NCI-H226 (cell line): ENCODE data around the gene TYK2.

Source experiments
- DNase-seq: peaks from one replicate; pipeline ENCODE4 v3.0.0-alpha.2; 2015

TYK2 gene

DNA sequence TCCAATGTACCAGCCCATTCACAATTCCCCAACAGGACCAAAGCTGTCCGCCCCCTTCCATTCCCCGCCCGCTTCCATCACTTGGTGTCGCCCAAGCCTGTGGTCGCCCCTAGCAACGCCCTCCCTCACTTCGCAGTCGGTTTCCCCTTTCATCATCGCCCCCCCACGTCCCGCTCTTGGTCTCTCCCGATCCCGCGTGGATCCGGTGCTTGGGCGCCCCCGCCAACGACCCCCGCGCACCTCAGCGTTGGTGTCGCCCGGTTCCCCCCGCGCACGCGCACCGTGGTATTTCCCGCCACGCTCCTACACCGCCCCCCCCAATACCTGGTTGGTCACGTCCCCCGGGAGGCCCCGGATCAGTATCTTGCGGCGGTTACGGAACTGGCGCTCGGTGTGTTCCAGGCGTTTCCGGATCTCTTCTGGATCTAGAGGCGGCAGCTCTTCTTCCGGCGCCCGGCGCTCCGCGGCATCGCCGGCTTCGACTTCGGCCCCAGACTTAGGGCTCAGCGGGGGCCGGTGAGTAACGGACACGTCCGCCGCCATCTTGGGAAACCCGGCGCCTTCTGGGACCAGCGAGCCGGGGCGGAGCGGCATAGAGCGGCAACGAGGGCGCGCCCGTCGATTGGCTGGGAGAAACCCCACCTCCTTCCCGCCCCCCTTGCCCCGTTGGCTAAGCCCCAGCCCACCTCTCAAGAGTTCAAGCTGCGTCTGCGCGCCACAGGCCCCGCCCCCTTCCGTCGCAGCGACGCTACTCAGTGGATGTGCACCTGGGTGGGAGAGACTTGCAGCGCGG, 47.2 kb downstream of the TYK2 start, which contains the start of gene RAVER1:
Gene RAVER1, minus strand, starts transcription at position 565 of the 793 bp plus-strand sequence. Its CDS starts 22 bp downstream, at position 543.
- peak; percentile 92 for DNase-seq

DNA sequence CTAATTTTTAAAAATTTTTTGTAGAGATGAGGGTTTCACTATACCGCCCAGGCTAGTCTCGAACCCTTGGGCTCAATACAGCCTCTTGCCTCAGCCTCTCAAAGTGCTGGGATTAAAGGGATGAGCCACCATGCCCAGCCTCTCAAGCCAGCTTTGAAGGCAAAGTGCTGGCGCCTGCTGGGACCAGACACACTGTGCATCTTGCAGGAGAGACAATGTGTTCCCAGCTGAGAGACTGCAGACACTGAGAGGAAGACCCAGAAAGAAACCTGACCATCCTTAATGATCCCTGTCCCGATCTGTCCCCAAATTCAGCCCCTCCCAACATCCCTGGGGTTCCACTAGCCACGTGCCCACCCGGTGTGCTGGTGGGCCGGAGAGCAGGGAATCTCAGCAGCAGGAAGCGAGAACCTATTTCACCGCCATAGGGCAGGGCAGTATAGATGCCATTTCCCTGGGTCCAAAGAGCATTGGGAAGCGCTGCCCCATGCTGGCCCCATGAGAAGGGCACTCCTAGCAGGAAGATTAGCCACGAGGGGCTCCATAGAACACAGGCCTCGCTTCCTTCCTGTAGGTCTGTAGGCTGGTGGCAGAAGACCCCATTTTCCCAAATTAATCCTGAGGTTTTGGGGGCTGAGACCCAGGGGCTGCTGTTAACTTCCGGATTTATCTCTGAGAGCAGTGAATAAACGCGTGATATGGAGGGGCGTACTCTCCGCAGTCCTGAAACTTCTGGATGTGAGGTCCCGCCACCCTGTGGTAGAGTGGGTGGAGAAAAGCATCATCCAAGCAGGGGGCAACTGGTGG, 48.0 kb downstream of the TYK2 start:
- no peak for DNase-seq

DNA sequence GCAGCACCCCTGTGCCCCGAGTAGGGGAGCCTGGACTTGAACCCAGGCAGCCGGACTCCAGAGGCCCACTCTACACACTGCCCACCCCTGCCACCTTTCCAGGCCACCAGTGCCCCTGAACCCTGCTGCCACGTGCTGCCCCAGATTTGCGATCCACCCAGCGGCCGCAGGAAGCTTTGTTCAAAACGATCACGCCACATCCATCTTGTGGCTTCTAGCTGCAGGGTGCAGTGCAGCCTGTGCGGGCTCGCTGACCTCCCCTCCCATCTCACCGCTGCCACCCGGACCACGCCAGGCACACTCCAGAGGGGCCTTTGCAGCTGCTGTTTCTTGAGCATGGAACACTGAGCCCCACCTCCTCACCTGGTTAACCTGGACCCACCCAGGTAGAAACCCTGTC, 50.8 kb downstream of the TYK2 start:
- no peak for DNase-seq

DNA sequence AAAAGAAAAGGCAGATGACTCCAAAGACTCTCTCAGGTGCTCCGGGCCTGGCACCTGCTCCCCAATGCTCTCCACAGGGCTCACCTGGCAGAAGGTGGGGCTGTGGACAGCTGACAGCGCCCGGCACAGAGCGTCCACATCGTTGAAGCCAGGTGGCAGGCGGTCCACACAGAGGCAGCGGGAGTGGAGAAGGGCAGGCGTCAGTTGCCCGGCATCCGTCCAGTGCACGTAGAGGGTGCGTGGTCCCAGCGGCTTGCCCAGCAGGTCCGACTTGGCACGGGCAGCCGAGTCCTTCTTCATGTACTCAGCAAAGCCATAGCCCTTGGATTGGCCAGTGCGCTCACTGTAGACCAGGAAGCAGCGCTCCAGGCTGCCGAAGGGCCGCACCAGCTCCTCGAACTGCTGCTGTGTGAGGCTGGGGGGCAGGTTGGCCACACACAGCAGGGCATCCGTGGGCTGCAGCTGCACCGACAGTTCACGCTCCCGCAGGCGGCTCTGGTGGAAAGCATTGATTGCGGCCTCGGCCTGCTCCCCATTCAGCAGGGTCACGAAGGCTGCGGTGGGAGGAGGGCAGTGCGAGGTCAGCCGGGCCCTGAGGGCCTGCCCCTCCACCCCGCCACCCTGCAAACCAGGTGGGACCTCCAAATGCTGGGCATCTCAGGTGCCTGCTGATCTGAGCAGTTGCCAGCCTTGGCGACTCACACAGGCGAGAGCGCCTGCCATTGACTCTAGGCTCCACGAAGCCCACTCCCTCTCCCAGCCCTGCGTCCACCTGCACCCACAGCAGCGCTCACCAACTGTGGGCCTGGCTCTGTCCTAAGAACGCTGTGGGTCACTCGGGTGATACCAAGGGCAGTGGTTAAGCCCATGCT, 51.6 kb downstream of the TYK2 start:
- no peak for DNase-seq

DNA sequence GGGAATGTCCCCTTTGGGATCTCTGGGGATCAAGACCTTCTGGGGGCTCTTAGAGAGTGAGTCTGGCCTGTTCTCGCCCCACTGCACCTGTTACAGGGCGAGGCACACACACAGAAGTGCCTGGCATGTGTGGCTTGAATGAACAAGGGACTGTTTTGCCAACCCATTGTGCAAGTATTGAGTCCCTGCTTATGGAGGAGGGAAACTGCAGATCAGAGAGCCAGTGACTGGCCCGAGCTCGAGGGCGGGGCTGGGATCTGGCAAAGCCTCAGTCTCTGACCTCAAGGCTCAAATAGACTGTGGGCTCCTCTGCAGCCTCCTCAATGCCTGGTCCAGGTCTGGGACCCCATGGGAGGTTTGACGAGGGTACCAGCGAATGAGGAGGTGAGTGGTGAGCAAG, 52.6 kb downstream of the TYK2 start:
- no peak for DNase-seq

DNA sequence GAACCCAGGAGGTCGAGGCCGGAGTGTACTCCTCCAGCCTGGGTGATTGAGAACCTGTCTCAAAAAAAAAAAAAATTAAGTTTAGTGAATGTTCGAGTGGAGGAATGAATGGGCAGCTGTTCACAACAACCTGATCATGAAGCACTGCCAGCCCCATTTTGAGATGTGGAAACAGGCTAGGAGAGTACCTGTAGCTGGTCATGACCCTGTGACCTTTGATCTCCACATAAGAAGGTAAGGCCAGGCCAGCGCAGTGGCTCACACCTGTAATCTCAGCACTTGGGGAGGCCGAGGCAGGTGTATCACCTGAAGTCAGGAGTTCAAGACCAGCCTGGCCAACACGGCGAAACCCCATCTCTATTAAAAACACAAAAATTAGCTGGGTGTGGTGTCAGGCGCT, 54.6 kb downstream of the TYK2 start:
- DNase-seq: no peak

DNA sequence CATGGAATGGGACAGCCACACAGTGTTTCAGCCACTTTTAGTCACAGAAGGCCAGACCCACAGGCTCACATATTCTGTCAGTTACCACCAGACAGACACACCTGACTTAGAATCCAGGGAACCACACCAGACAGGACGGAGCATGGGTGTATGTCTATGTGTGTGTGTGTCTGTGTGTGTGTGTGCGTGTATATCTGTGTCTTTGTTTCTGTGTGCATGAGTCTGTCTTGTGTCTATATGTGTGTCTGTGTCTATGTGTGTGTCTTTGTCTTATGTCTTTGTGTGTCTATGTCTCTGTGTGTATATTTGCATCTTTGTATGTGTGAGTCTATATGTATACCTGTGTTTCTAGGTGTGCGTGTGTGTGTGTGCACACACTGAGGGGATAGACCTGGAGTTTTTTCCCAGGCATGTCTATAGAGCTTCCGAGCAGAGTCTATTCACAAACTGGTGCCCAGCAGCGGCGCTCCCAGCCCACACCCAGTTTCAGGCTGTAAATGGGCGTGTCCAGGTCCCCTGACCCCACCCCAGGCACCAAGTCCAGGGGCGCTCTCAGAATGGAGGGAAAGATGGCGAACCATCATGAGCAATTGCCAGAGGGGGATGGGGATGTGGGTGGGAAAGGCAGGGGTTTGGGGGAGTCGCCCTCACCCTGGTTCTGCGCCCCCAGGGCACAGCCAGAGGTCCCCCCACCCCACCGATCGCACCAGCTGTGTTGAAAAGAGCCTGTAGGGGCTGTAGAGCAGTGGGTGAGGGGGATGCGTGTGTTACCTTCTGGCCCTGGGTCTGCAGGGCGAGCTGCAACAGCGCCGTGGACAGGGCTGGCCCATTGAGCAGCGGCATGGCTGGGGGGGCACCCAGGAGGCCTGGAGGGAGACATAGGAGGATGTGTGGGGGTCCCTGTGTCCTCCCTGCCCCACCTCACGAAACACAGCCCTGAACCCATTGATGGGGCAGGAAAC, 58.2 kb downstream of the TYK2 start:
- DNase-seq: no peak

DNA sequence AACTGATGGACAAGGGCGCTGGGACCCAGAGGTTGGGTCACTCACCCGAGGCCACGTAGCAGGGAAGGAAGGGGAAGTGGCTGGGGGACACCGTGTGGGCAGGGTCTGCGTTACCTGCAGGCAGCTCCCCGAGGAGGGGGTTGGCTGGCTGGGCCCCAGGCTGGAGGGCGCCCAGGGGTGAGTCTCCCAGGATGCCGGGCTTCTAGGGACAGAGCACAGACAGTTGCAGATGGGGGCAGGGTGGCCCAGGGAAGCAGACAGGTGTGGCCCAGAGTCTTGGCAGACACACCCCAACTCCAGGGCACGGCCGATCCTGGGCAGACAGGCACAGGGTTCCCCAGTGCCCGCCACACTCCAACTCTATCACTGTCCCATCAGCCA, 59.0 kb downstream of the TYK2 start:
- no peak for DNase-seq

DNA sequence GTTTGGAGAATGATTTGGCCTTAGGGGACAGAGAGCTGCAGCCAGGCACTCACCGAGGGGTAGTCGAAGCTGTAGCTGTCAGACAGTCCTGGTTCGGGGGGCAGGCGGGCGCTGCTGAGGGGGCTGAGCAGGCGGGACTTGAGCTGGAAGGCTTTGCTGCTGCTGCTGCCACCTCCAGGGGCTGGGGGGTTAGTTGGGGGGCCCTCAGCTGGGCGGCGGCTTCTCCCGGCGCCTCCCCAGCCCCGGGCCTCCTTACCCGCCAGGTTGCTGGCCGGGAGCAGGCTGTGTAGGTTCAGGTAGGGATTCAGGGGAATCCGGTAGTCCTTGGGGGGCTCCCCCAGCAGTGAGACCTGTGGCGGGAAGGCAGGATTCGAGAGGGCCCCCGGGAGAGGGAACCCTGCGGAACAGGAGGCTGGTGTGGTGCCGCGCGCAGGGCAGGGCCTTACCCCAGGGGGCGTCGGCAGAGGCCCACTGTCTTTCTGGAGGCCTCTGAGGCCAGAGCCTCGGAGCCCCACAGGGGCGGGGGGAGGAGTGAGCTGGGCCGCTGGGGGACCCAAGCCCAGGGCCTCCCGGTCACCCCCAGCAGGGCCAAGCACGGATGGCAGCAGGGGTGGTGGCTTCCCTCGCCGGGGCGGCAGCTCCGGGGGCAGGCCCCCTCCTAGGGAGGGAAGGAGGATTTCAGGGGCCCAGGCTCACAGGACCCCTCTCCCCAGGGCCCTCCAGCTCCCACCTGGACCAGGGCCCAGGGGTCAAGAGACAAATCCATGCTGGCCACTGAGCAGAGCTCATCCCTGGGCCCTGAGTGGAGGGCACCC, 59.6 kb downstream of the TYK2 start:
- no peak for DNase-seq

DNA sequence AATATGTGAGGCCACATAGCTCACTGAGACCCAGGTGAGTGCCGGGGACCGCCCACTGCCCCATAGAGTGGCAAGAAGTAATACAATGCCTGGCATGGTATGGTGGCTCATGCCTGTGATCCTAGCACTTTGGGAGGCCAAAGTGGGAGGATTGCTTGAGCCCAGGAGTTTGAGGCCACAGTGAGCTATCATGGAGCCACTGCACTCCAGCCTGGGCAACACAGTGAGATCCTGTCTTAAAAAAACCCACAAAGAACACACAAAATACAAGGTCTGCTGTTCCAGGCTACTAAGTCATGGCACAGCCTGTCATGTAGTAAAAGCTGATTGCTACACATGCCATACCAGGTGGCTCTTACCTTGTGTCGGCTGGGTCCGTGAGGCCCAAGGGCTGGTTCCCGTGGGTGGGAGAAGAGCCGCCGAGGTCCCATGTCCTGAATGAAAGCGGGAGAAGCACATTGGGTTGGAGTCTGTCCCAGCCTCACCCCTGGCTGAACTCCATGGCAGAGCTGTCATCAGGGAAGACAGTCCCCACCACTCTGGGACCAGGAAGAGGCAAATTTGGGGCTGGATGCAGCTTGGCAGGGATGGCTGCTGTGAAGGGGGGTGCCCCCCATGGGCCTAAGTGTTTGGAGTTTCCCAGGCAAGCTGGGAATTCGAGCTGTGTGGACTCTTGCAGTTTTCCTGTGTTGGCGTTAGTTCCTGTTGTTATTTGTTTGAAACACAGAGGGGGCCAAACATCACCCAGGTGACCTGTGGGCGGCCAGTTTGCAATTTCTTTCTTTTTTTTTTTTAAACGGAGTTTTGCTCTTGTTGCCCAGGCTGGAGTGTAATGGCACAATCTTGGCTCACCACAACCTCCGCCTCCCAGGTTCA, 61.3 kb downstream of the TYK2 start:
- no peak for DNase-seq

DNA sequence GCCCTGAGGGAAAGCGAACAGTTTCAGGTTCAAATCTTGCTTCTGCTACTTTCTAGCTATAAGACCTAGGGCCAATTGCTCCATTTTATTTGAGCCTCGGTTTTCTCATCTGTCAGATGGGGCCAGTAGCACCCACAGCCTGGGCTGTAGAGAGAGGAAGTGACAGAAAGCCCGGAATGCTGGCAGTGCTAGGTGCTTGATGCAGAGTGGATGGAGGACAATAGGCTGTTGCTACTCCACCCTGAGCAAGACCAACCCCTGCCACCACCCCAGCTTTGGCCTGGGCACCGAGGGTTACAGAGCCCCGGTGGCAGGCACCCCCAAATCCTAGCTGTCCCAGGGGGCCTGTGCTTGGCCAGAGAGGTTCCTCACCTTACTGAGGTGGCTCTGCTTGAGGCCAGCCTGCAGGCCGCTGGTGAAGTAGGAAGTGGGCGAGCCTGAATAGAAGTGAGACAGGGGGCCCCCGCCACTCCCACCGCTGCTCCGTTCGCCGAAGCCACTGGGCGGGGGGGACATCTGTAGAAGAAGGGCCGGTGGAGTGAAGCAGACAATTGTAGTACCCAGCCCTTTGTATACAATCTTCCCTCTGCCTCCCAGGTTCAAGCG, 62.4 kb downstream of the TYK2 start:
- DNase-seq: no peak

DNA sequence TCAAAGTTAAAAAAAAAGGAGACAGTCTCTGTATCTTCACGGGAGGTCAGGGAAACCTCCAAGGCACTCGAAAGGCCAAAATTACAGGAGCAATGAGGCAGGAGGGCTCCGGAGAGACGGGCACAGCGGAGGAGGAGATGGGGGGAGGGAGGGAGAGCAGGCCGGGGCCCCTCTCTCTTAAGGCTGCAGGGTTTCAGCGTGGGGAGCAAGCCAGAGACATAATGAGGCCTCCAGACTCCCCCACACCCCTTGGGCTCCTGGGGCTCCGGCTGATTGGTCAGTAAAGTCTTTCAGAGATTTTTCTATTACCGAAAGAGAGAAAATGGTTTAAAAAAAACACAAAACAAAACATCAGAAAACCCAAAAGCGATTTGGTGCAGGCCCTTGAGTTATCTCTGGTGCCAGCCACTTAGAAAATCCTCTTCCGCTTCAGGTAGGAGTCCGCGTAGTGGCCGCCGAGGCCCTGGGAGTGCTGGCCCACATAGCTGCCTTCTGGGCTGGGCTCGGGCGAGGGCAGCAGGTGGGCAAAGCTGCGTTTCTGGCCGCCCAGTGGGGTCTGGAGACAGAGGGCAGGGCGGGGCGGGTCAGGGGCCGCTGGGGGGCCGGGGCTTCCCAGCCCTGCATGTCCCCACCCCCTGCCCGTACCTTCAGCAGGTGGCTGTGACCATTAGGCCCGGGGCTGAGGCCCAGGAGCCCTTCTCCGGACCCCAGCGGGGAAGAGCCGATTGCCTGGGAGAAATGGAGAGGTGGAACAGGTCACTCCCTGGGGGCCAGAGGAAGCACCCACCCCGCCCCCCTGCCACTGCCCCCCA, 63.1 kb downstream of the TYK2 start:
- no peak for DNase-seq

DNA sequence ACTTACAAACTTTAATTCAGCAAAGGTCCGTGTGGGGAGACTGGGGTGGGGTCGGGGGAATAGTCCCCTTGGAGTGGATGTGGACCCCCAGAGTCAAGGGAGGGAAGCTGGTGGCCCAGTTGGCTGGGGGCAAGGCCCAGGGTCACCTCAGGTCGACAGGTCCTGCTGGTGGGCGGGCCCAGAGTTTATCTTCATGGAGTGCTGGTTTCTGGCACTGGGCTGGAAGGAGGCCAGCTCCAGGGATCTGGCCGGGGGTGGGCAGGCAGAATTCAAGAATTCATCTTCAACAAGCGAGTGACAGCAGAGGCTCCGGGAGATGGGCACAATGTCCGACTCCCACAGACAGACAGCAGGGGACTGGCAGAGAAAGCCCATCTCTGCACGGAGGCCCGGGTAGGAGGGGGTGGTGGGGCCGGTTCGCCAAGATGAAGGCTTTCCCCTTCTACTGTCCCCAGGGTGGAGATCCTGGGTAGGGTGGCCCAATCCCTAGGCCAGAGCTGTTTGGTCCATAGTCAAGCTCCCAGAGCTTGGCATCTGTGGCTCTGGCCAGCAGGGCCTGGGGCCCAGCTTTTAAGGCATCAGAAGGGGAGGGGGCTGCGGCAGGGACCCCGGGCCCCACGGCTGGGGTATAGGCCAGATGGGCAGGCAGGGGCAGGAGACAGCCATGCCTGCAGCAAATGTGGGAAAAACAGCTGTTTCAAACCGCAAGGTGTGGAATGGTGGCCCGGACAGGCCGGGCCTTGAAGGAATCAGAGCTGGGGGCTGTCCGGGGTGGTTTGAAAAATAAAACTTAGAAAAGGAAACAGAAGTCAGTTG, 63.9 kb downstream of the TYK2 start:
- DNase-seq: no peak

DNA sequence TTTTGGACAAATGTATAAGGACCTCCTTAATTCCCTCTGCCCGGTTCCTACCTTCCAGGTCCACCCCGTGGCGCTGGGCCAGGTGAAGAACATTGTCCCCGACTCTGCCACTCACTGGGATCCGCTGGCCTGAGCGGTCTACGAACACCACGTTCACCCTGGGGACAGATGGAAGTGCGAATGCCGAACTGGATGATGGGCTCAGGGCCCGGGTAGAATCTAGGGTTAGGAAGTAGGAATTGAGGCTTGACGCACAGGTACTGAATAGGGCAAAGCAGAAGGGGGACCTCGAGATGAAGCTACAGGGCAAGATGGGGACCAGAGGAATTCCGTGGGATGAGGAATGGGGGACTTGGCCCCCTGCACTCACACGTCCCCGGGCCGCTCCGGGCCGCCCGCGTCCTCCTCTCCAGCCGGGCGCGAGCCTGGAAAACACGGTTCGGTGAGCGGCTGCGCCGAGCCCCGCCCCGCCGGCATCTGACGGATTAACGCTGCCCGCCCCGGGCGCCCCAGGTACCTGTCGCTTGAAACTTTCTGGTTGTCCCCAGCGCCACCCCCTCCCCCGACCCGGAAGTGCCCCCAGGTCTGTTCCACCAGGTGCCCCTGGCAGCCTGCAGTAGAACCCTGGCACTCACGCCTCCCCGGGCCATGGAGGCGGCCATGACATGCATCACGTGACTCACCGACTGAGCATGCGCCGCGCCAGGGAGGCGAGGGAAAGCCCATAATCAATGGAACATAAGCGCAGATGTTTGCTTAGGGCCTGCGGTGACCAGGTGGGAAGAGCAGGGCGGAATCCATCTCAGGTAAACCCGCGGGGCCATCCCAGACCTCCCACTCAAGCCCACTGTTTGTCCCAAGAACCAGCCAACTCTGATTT, 64.8 kb downstream of the TYK2 start, which contains the start of gene FDX2:
Gene FDX2, minus strand, starts transcription at position 681 of the 880 bp plus-strand sequence. Its CDS starts 19 bp downstream, at position 662.
- DNase-seq: peak; percentile 76

DNA sequence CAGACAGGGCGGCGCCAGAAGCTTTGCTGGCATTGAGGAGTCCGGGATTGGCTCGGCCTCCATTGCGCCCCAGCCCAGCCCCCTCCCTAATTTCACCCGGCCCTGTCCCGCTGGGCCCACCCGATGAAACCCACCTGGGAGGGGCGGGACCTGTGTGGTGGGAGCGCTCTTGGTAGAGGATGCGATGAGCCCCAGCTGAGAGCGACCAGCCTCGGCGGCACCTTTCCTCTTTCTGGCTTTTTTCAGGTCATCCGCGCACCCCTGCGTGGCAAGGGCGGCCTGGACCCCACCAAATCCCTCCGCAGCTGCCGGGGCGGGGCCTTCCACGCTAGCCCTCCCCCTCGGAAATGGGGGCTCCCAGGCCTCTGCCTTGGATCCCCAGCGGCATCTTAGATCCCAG, 70.9 kb downstream of the TYK2 start, which contains the start of gene ZGLP1:
Gene ZGLP1, minus strand, starts transcription at position 393 of the 400 bp plus-strand sequence.
- DNase-seq: no peak

DNA sequence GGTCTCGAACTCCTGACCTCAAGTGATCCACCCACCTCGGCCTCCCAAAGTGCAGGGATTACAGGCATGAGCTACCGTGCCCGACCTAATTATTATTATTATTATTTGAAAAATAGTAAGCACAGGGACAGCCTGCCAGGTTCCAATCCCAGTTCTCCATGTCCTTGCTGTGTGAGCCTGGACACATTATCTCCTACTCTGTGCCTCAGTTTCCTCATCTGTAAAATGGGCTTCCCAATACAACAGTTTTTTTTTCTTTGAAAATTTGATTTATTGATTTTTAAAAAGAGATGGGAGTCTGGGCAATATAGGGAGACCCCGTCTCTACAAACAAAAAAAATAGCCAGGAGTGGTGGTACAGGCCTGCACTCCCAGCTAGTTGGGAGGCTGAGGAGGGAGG, 74.0 kb downstream of the TYK2 start:
- no peak for DNase-seq
